WERI-Rb-1 (cell line): ENCODE data around the gene APBB1.

ENCODE experiments used
- DNase-seq: peaks from one replicate; pipeline ENCODE4 v3.0.0-alpha.2; 2020
- H3K27ac ChIP-seq: fragments of 250-450 bp; sonication (Bioruptor Pico); 2 replicates; pipeline ENCODE4 v1.5.1; 2020; ENCODE audit warnings: mild to moderate bottlenecking, moderate library complexity
- H3K27me3 ChIP-seq: fragments of 250-450 bp; sonication (Bioruptor Pico); 2 replicates; pipeline ENCODE4 v1.5.1; 2021; ENCODE audit warnings: mild to moderate bottlenecking, low read depth, moderate library complexity; ENCODE audit not compliant: insufficient read depth, severe bottlenecking
- H3K36me3 ChIP-seq: fragments of 250-450 bp; sonication (Bioruptor Pico); 2 replicates; pipeline ENCODE4 v1.5.1; 2020; ENCODE audit warnings: mild to moderate bottlenecking, moderate library complexity
- H3K4me3 ChIP-seq: 2 replicates; pipeline ENCODE4 v1.5.1; 2011; ENCODE audit warnings: low read depth, mild to moderate bottlenecking, control low read depth, low read length
- H3K9me3 ChIP-seq: fragments of 250-450 bp; sonication (Bioruptor Pico); 2 replicates; pipeline ENCODE4 v1.5.1; 2021; ENCODE audit warnings: mild to moderate bottlenecking, moderate library complexity; ENCODE audit not compliant: severe bottlenecking
- CTCF ChIP-seq: IDR thresholded peaks from 2 replicates; pipeline ENCODE4 v1.5.1; 2011; ENCODE audit warnings: low read depth, mild to moderate bottlenecking, control low read depth, inconsistent platforms, low read length

APBB1 gene

GRCh38 chr11:6431861-6432260 lies 13.0 kb upstream of the APBB1 start:
- H3K9me3 ChIP-seq: no peaks in the 10 kb centered on the region
- no peaks in the 10 kb centered on the region for H3K27me3 ChIP-seq
- H3K4me3 ChIP-seq: no peak overlapping the region
- no peak for DNase-seq
- TF ChIP-seq CTCF: no peak
- no peaks in the 10 kb centered on the region for H3K36me3 ChIP-seq
- H3K27ac ChIP-seq: no peak overlapping the region

- DNase-seq: no peak
- TF ChIP-seq CTCF: no peak
- Histone ChIP-seq H3K27me3 (no peaks in the 10 kb centered on the region), H3K9me3 (no peaks in the 10 kb centered on the region), H3K27ac (no peak overlapping the region), H3K36me3 (no peaks in the 10 kb centered on the region), H3K4me3 (no peak overlapping the region)
Measured at GRCh38 chr11:6427516-6427915, 8.6 kb upstream of the APBB1 start.

GRCh38 chr11:6420677-6421076 lies 1.8 kb upstream of the APBB1 start:
- H3K36me3 ChIP-seq: no peaks in the 10 kb centered on the region; the same call in 1 of the 2 replicates
- H3K4me3 ChIP-seq: no peak overlapping the region
- no peak for DNase-seq
- H3K27ac ChIP-seq: no peak overlapping the region
- no peaks in the 10 kb centered on the region for H3K9me3 ChIP-seq
- TF ChIP-seq CTCF: no peak
- H3K27me3 ChIP-seq: no peaks in the 10 kb centered on the region

- TF ChIP-seq CTCF: no peak
- peaks cover 2% of the 10 kb centered on the region; the same call in 1 of the 2 replicates for H3K36me3 ChIP-seq
- no peaks in the 10 kb centered on the region for H3K27me3 ChIP-seq
- peak overlapping the region; percentile 32; the same call in 1 of the 2 replicates for H3K27ac ChIP-seq
- no peaks in the 10 kb centered on the region for H3K9me3 ChIP-seq
- peak overlapping the region; percentile 82 for H3K4me3 ChIP-seq
- DNase-seq: no peak
Measured at GRCh38 chr11:6418557-6419008, 311 bp downstream of the APBB1 start.

GRCh38 chr11:6417907-6418556 lies 862 bp downstream of the APBB1 start:
- TF ChIP-seq CTCF: no peak
- Histone ChIP-seq H3K27me3 (no peaks in the 10 kb centered on the region), H3K9me3 (no peaks in the 10 kb centered on the region), H3K27ac (no peak overlapping the region), H3K4me3 (peak overlapping the region; percentile 82), H3K36me3 (peaks cover 2% of the 10 kb centered on the region; the same call in 1 of the 2 replicates)
- no peak for DNase-seq

GRCh38 chr11:6415797-6416196 lies 3.1 kb downstream of the APBB1 start:
- DNase-seq: no peak
- Histone ChIP-seq H3K4me3 (no peak overlapping the region), H3K36me3 (peaks cover 2% of the 10 kb centered on the region; the same call in 1 of the 2 replicates), H3K27me3 (no peaks in the 10 kb centered on the region), H3K27ac (no peak overlapping the region), H3K9me3 (no peaks in the 10 kb centered on the region)
- TF ChIP-seq CTCF: no peak
